ENCODE results near the gene AUH.

AUH gene

DNA sequence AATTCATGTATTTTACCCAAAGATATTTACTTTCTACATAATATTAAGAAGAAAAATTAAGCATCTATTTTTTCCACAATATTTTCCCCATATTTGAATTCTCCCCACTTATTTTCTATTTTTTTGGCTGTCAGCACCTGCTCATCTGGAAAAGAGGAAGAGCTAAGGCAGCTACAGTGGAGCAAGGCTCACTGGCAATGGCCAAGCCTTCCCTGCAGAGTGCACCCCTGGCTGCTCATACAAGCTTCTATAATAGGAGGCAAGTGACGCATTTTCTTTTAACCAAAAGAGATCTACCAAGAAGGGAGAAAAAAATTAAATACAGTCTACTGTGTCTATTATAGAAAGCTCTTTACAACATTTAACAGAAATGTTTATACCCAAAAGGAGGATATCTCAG lies 72.5 kb downstream of the AUH start:
- no peak for DNase-seq

DNA sequence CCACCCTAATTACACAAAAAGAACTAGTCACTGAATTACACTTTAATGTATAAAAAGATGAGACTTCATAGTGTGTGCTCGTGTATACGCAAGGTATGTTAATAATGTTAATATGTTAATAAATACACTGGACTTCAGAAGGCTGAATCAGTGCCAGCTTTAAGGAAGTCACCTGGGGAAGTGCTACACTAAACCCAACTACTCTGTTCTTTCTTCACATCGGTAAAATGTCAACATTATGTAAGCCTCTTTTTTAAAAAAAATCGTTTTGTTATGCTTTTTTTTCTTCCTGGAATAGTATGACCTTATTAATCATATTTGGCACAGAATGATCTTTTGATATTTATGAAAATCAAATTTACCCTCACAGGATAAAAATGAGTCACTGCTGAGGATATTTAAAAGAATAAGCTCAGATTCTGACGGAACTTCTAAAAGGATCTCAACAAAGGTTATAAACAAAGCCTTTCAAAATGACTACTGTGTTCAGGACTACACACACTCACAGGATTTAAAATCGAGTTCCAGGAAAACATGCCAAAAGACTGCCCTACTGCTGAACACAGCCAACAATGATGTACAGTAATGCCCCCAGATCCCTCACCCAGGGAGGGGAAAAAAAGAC lies 75.9 kb downstream of the AUH start:
- no peak for DNase-seq

DNA sequence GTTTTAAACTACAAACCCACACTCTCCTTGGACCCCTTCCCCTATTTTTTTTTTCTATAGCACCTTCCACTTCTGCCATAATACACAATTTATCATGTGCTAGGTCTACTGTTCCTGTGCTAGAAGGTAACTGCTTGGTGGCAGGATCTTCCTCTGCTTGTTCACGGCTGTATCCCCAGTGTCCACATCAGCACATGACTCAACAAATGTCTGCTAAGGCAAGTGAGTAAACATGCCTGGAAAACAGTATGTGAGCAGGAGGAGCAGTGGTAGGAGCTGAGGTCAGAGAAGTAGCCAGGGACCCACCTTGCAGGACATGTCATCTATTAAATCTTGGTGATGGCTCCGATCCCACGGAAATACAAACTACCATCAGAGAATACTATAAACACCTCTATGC lies 79.4 kb downstream of the AUH start:
- no peak for DNase-seq

DNA sequence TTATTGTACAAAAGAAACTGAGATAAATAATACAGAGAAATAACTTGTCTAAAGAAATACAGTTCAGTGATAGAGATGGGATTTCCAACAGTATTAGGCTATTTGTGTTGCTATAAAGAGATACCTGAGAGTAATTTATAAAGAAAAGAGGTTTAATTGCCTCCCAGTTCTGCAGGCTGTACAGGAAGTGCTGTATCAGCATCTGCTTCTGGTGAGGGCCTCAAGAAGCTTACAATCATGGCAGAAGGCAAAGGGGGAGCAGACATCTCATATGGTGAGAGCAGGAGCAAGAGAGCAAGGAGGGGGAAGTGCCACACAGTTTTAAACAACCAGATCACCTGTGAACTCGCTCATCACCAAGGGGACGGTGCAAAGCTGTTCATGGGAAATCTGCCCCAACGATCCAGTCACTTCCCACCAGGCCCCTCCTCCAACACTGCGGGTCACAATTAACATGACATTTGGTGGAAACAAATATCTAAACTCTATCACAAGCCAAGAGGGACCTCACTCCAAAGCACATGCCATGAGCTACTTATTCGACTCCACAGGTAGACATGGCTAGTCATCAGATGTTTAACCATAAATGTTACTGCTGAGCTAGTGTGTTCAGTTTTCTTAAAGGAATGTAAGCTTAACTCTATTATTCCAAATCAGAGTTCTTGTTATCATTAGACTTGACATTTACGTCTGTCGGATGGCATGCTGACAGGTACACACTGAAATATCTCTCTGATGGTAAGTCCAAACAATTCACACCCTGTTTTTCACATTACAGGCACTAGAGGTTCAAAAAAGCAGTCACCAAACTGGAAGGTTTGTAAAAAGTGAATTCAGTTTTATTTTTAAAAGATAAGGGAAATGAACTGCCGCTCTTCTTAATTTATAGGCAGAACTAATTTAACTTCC lies 82.2 kb downstream of the AUH start:
- no peak for DNase-seq

DNA sequence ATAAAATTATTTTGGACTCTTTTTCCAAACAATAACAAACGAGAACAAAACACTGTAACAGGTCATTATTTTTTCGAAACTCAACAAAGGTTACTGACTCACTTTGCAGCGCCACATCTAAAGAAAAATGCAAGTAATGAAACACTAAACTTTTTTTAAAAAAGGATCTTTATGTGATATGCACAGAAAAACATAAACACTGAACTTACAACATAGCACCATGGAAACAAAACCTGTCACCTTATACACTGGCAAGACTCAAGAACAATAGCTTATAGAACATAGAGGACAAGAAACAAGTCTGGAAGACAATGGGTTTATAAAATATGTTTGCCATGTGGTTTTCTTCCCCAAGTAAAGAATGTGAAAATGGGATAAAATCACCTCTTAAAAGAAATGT lies 85.2 kb downstream of the AUH start:
- no peak for DNase-seq

- no peak for DNase-seq
Measured at GRCh38 chr9:91275655-91276054, 86.1 kb downstream of the AUH start.

GRCh38 chr9:91274949-91275492 lies 86.7 kb downstream of the AUH start:
- no peak for DNase-seq

GRCh38 chr9:91273853-91274552 lies 87.7 kb downstream of the AUH start:
- no peak for DNase-seq

GRCh38 chr9:91271156-91271555 lies 90.6 kb downstream of the AUH start:
- DNase-seq: no peak

GRCh38 chr9:91269907-91270491 lies 91.7 kb downstream of the AUH start:
- DNase-seq: no peak

- DNase-seq: no peak
Measured at GRCh38 chr9:91266448-91266847, 95.3 kb downstream of the AUH start.

GRCh38 chr9:91265514-91265913 lies 96.2 kb downstream of the AUH start:
- DNase-seq: no peak

DNA sequence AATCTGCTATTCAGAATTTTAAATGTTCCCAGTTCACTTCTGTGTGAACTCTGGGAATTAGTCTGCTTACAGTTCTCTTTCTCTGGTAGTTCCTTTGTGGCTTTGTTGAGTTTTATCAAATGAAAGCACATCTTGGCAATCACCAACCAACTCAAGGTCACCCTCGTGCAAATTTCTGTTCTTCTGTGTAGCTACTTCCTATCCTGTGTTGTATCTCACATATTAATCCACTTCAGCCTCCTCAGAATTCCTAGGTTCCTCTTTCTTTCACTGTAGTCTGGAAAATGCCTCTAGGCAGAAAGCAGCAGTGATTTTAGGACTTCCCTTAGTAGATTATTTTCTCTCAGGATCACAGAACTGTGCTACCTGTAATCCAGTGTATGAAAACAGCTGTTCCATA lies 100.3 kb downstream of the AUH start:
- DNase-seq: no peak

- DNase-seq: no peak
Measured at GRCh38 chr9:91259162-91259561, 102.6 kb downstream of the AUH start.

GRCh38 chr9:91258451-91258850 lies 103.3 kb downstream of the AUH start:
- DNase-seq: no peak

GRCh38 chr9:91256235-91256634 lies 105.5 kb downstream of the AUH start:
- no peak for DNase-seq

DNA sequence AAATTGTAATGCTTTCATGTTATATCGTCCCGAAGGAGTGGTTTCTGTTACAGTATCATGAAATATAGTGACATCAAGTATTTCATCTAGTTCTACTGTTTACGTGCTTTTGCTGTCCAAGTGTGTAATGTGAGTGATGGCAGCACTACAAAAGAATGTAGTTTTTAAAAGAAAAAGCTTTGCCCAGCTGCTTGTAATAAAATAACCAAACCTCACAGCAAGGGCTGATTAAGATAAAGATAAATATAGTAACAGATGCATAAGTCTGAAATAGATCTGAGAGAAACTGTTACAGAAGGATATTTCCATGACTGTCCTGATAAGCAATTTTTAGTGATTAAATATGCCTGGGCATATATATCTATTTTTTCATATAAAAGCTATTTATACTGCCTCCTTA lies 106.4 kb downstream of the AUH start:
- DNase-seq: no peak

GRCh38 chr9:91253488-91253887 lies 108.2 kb downstream of the AUH start:
- no peak for DNase-seq

DNA sequence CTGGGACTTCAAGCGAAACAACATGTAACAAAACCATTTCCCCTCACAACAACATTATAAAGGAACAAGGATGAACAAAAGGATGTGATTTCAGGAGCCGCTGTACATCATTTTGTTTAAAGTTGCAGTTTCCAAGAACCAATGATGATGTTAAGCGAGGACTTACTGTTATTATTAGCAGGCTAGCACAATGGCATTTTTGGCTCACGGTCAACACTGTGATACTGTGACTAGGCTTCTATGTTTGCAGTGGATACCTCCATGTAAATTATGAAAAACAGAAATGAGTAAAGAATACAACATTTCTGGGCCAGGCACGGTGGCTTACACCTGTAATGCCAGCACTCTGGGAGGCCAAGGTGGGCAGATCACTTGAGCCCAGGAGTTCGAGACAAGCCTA lies 113.0 kb downstream of the AUH start:
- DNase-seq: no peak

- no peak for DNase-seq
Measured at GRCh38 chr9:91247278-91247677, 114.4 kb downstream of the AUH start.

- no peak for DNase-seq
Measured at GRCh38 chr9:91246846-91247245, 114.9 kb downstream of the AUH start.

GRCh38 chr9:91245431-91246313 lies 116.0 kb downstream of the AUH start:
- DNase-seq: no peak
